Measurements from ENCODE around the gene MPPED1. TPM values are rescaled to one million over a fixed set of nuclear protein-coding genes. Genes with fewer than 3 reads are reported as not detected.

Gene MPPED1
- total RNA-seq, 2 donors from 2014 or later = 0.11 to 0.59 TPM

DNA sequence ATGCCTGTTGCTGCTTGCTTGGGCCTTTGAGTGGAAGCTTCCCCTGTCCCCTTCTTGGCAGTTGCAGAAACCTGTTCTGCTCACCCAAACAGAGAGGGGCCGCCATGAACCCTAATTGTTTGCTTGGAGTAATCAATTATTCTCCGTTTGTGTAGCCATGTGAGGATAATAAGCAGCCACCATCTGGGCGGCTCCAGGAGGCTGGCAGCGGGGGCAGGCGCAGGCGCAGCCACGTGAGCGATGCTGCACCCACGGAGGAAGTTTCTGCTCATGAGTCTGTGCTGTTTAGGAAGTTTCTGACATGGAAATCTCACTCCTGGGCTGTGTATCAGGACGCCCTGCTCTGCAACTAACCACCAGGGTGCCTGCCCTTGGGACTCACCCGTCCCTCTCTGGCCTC lies 90.1 kb downstream of the MPPED1 start:
- no peak for DNase-seq
- Histone ChIP-seq H3K4me1 (ENCODE audit: control insufficient read depth, insufficient read depth, low read length) (no peaks in the 10 kb centered on the region), H3K27ac (ENCODE audit: low read depth, low read length) (no peak overlapping the region), H3K4me3 (ENCODE audit: low read length) (no peak overlapping the region), H3K9ac (ENCODE audit: extremely low read depth, low read length, poor library complexity, severe bottlenecking) (no peak overlapping the region), H3K27me3 (ENCODE audit: control insufficient read depth, insufficient read depth, low read length, poor library complexity, severe bottlenecking) (no peaks in the 10 kb centered on the region), H3K9me3 (ENCODE audit: control insufficient read depth, low read length) (no peaks in the 10 kb centered on the region), H3K36me3 (ENCODE audit: control insufficient read depth, insufficient read depth, low read length) (no peaks in the 10 kb centered on the region)
- H3K4me3 Mint-ChIP-seq = no peak overlapping the region
- H3K4me1 Mint-ChIP-seq = no peaks in the 10 kb centered on the region
- WGBS, 2 experiments (ENCODE audit: insufficient coverage in 1 of 2, insufficient read length in 1 of 2) = 69 to 86% methylated on average over 3 to 11 of the region's 11 CpGs
- H3K27ac Mint-ChIP-seq = no peak overlapping the region
- TF ChIP-seq, protein P1, sequence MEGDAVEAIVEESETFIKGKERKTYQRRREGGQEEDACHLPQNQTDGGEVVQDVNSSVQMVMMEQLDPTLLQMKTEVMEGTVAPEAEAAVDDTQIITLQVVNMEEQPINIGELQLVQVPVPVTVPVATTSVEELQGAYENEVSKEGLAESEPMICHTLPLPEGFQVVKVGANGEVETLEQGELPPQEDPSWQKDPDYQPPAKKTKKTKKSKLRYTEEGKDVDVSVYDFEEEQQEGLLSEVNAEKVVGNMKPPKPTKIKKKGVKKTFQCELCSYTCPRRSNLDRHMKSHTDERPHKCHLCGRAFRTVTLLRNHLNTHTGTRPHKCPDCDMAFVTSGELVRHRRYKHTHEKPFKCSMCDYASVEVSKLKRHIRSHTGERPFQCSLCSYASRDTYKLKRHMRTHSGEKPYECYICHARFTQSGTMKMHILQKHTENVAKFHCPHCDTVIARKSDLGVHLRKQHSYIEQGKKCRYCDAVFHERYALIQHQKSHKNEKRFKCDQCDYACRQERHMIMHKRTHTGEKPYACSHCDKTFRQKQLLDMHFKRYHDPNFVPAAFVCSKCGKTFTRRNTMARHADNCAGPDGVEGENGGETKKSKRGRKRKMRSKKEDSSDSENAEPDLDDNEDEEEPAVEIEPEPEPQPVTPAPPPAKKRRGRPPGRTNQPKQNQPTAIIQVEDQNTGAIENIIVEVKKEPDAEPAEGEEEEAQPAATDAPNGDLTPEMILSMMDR (conservative IDR thresholded peaks at IDR 0.05) = no peak
- H3K27me3 Mint-ChIP-seq (ENCODE audit: insufficient read depth) = peaks cover 2% of the 10 kb centered on the region
- H3K36me3 Mint-ChIP-seq (ENCODE audit: low read depth) = no peaks in the 10 kb centered on the region
- peaks cover 10% of the 10 kb centered on the region for H3K9me3 Mint-ChIP-seq

DNA sequence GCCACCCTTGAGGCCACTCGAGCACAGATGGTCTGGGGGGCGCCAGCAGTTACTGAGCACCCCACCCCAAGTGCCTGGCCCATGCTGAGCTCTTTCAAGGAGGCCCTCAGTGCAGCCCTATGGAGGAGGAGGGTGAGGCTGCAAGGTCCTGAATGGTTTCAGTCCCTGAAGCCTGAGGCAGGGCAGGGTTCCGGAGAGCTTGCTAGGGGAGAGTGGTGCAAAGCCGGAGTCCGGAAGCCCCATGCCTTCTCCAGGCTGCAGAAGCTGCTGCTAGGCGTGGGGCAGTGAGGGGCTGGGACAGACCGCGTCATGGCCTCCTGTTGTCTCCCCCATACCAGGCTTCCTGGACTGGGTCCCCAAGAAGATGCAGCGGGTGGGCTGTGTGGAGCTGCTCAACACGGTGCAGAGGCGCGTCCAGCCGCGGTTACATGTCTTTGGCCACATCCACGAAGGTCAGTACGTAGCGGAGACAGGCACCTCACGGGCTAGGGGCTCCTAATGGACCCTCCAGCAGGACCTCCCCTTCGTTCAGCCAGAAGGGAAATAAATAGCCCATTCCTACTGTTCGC lies 90.6 kb downstream of the MPPED1 start:
- no peak overlapping the region for H3K27ac Mint-ChIP-seq

DNA sequence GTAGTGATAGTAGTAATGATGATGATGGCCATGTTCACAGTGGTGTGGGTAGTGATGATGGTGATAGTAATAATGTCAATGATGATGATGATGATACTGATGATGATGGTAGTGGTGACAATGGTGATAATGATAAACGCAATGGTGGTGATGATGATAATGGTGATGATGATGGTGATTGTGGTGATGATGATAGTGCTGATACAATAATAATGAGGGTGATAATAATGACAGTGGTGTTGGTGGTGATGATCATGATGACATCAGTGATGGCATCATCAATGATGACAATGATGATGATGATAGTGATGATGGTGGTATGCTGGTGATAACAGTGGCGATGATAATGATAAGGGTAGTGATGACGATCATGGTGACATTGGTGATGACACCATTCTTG lies 92.3 kb downstream of the MPPED1 start:
- Histone ChIP-seq H3K9ac (ENCODE audit: extremely low read depth, low read length, poor library complexity, severe bottlenecking) (no peak overlapping the region), H3K4me3 (ENCODE audit: low read length) (no peak overlapping the region), H3K27ac (ENCODE audit: low read depth, low read length) (no peak overlapping the region), H3K9me3 (ENCODE audit: control insufficient read depth, low read length) (no peaks in the 10 kb centered on the region), H3K4me1 (ENCODE audit: control insufficient read depth, insufficient read depth, low read length) (no peaks in the 10 kb centered on the region), H3K36me3 (ENCODE audit: control insufficient read depth, insufficient read depth, low read length) (no peaks in the 10 kb centered on the region), H3K27me3 (ENCODE audit: control insufficient read depth, insufficient read depth, low read length, poor library complexity, severe bottlenecking) (no peaks in the 10 kb centered on the region)
- peaks cover 2% of the 10 kb centered on the region for H3K27me3 Mint-ChIP-seq (ENCODE audit: insufficient read depth)
- H3K9me3 Mint-ChIP-seq = peaks cover 1% of the 10 kb centered on the region
- no peak overlapping the region for H3K4me3 Mint-ChIP-seq
- no peak for DNase-seq
- H3K4me1 Mint-ChIP-seq = no peaks in the 10 kb centered on the region
- WGBS, 2 experiments (ENCODE audit: insufficient coverage in 1 of 2, insufficient read length in 1 of 2) = 92 to 96% methylated on average over 1 to 3 of the region's 3 CpGs
- no peak overlapping the region for H3K27ac Mint-ChIP-seq
- TF ChIP-seq, protein P1 (conservative IDR thresholded peaks at IDR 0.05) = no peak
- H3K36me3 Mint-ChIP-seq (ENCODE audit: low read depth) = no peaks in the 10 kb centered on the region

More for the DNA sequence above, 90.6 kb downstream of the MPPED1 start:
- Histone ChIP-seq H3K9me3 (ENCODE audit: control insufficient read depth, low read length) (no peaks in the 10 kb centered on the region), H3K4me1 (ENCODE audit: control insufficient read depth, insufficient read depth, low read length) (no peaks in the 10 kb centered on the region), H3K27ac (ENCODE audit: low read depth, low read length) (no peak overlapping the region), H3K36me3 (ENCODE audit: control insufficient read depth, insufficient read depth, low read length) (no peaks in the 10 kb centered on the region), H3K9ac (ENCODE audit: extremely low read depth, low read length, poor library complexity, severe bottlenecking) (no peak overlapping the region), H3K27me3 (ENCODE audit: control insufficient read depth, insufficient read depth, low read length, poor library complexity, severe bottlenecking) (no peaks in the 10 kb centered on the region), H3K4me3 (ENCODE audit: low read length) (no peak overlapping the region)
- Mint-ChIP-seq H3K4me3 (no peak overlapping the region), H3K36me3 (ENCODE audit: low read depth) (no peaks in the 10 kb centered on the region), H3K27me3 (ENCODE audit: insufficient read depth) (peaks cover 2% of the 10 kb centered on the region), H3K9me3 (peaks cover 6% of the 10 kb centered on the region), H3K4me1 (no peaks in the 10 kb centered on the region)
- WGBS, 2 experiments (ENCODE audit: insufficient coverage in 1 of 2, insufficient read length in 1 of 2) = 89 to 96% methylated on average over 16 to 20 of the region's 20 CpGs
- no peak for DNase-seq
- TF ChIP-seq, protein P1 (conservative IDR thresholded peaks at IDR 0.05) = no peak
